Stimulated activated CD4-positive, alpha-beta T cell treated with anti-CD3 and anti-CD28 coated beads, Interleukin-12 subunit alpha, Interleukin-12 subunit beta, amount 100 ng/mL, for 4 hours (primary cell): ENCODE results near the gene GIGYF1.
"Not testable (repeated sequence)": the region's sequence is repeated elsewhere in the genome, so short reads cannot be mapped to it uniquely, and the experiment has no call there.

Experiments
- DNase-seq: peaks from one replicate; pipeline ENCODE4 v3.0.0-alpha.2; 2020

GIGYF1 gene

GRCh38 chr7:100671353-100672327, 22.4 kb downstream of the GIGYF1 start:
- DNase-seq = no peak

- DNase-seq = no peak
Observed at GRCh38 chr7:100670074-100670473, 24.0 kb downstream of the GIGYF1 start.

GRCh38 chr7:100669106-100669505, 24.9 kb downstream of the GIGYF1 start:
- not testable (repeated sequence) for DNase-seq

GRCh38 chr7:100668069-100668449, 26.0 kb downstream of the GIGYF1 start:
- DNase-seq = no peak

GRCh38 chr7:100667331-100668068, 26.6 kb downstream of the GIGYF1 start:
- no peak for DNase-seq

- no peak for DNase-seq
Observed at GRCh38 chr7:100665168-100665726, 28.8 kb downstream of the GIGYF1 start.

GRCh38 chr7:100662194-100662776, 31.8 kb downstream of the GIGYF1 start:
- not testable (repeated sequence) for DNase-seq

- DNase-seq = peak; percentile 52
Observed at GRCh38 chr7:100655908-100656674, 38.0 kb downstream of the GIGYF1 start, which contains the start of gene ACTL6B. TSS of gene ACTL6B (minus strand) at chr7:100656448. CDS start at chr7:100656354, 94 bp downstream.

- no peak for DNase-seq
Observed at GRCh38 chr7:100654908-100655831, 38.9 kb downstream of the GIGYF1 start.

- no peak for DNase-seq
Observed at GRCh38 chr7:100649826-100650565, 44.1 kb downstream of the GIGYF1 start.

- peak; percentile 16 for DNase-seq
Observed at GRCh38 chr7:100642534-100642907, 51.5 kb downstream of the GIGYF1 start.

- no peak for DNase-seq
Observed at GRCh38 chr7:100641860-100642533, 52.1 kb downstream of the GIGYF1 start.

- DNase-seq = no peak
Observed at GRCh38 chr7:100641463-100641859, 52.6 kb downstream of the GIGYF1 start, which contains the start of gene TFR2. TSS of gene TFR2 (minus strand) at chr7:100641552. CDS start at chr7:100641509, 43 bp downstream.

GRCh38 chr7:100640517-100641440, 53.3 kb downstream of the GIGYF1 start:
- DNase-seq = no peak

GRCh38 chr7:100639995-100640516, 54.0 kb downstream of the GIGYF1 start:
- no peak for DNase-seq

- DNase-seq = peak; percentile 61
Observed at GRCh38 chr7:100632951-100633717, 60.9 kb downstream of the GIGYF1 start.

- DNase-seq = no peak
Observed at GRCh38 chr7:100630066-100630465, 64.0 kb downstream of the GIGYF1 start.
